Esophagus squamous epithelium (tissue), 5 donors: Measurements from ENCODE around the gene AKIP1. TPM values are rescaled to one million over a fixed set of nuclear protein-coding genes. Genes with fewer than 3 reads are reported as not detected.
A peak's percentile ranks its signal among the peaks of the same experiment; 100 is the strongest.

Experiments
- DNase-seq: peaks from one replicate; lab custom pipeline; 2025; lab: John Stamatoyannopoulos, UW
- H3K27ac ChIP-seq, 4 donors: fragments of 200-600 bp; sonication (generic); one replicate each; pipeline ENCODE4 v1.5.1; 2016 to 2019; ENCODE audit warnings: mild to moderate bottlenecking in 1 of 4
- H3K27me3 ChIP-seq, 4 donors: fragments of 200-600 bp; sonication (generic); 1 replicate in 3 of 4; 2 replicates in 1 of 4; pipeline versions ENCODE4 v1.5.1 to v1.6.0; 2017 to 2021; ENCODE audit warnings: antibody characterized with exemption in 1 of 4
- H3K36me3 ChIP-seq, 3 donors: fragments of 200-600 bp; sonication (generic); one replicate each; pipeline ENCODE4 v1.5.1; 2016 to 2019
- H3K4me1 ChIP-seq, 3 donors: fragments of 200-600 bp; sonication (generic); one replicate each; pipeline ENCODE4 v1.5.1; 2017 to 2019
- H3K4me3 ChIP-seq, 4 donors: fragments of 200-600 bp; sonication (generic); 1 replicate in 3 of 4; 2 replicates in 1 of 4; pipeline ENCODE4 v1.5.1; 2016 to 2019; ENCODE audit warnings: mild to moderate bottlenecking in 2 of 4, moderate library complexity in 1 of 4
- H3K9me3 ChIP-seq, 3 donors: fragments of 200-600 bp; sonication (generic); one replicate each; pipeline ENCODE4 v1.5.1; 2016 to 2019
- CTCF ChIP-seq, 6 experiments: fragments of 450-650 bp in 4 of 6; fragments of 200-600 bp in 2 of 6; sonication (generic) in 2 of 6; IDR thresholded peaks; one replicate each; pipeline ENCODE4 v1.5.1; 2016 to 2019; ENCODE audit warnings: antibody characterized with exemption in 6 of 6, mild to moderate bottlenecking in 4 of 6, moderate library complexity in 4 of 6
- POLR2A ChIP-seq, 4 donors: fragments of 450-650 bp; IDR thresholded peaks; one replicate each; pipeline ENCODE4 v1.6.1; 2017; ENCODE audit warnings: antibody characterized with exemption in 4 of 4, mild to moderate bottlenecking in 4 of 4, moderate library complexity in 3 of 4
- WGBS, 2 donors: methylation state at CpG; one replicate each; pipeline ENCODE4 v1.1.5; 2018; 5-methylcytosine and 5-hydroxymethylcytosine counted together
- intact Hi-C: fragments of 100-400 bp; cut with DNase I; formaldehyde crosslinking; loops from one replicate; pipeline ENCODE4 v1.15.0; 2022
- total RNA-seq, 4 donors: library from RNA; depleted of rRNA; stranded (reverse); fragments of >200 nt; gene quantifications; one replicate each; pipeline ENCODE4 v1.1.0, GENCODE V29; 2016
- donor health status: DM: yes; HTN: yes; CAD: no.

Gene AKIP1
- total RNA-seq, 4 donors from 2014 or later, result 9.8 to 37.2 (median 23.1) TPM

GRCh38 chr11:8942518-8943066, 31.6 kb downstream of the AKIP1 start, which contains the start of gene ASCL3:
Gene ASCL3 (minus strand): TSS chr11:8943016. CDS start chr11:8938161, 4,855 bp downstream.
- Histone ChIP-seq H3K27ac (no peak within 1 kb of the TSS), H3K4me1 (no peaks in the 10 kb centered on the region), H3K9me3 (no peaks in the 10 kb centered on the region), H3K27me3 (no peaks in the 10 kb centered on the region), H3K4me3 (no peak within 1 kb of the TSS), H3K36me3 (peaks cover 0 to 12% (median 0%) of the 10 kb centered on the region in 3 donors)
- WGBS, 2 donors, result 69 to 81% methylated on average over 5 of the region's 5 CpGs
- intact Hi-C loops, result no loop called here
- DNase-seq, result no peak
- TF ChIP-seq CTCF (IDR thresholded peaks at IDR 0.05) (no peak), POLR2A (IDR thresholded peaks at IDR 0.05) (no peak)

GRCh38 chr11:8947230-8947943, 36.4 kb downstream of the AKIP1 start:
- H3K9me3 ChIP-seq, result no peaks in the 10 kb centered on the region
- H3K27ac ChIP-seq, result no peak overlapping the region
- peaks cover 0 to 60% (median 8%) of the 10 kb centered on the region in 3 donors for H3K36me3 ChIP-seq
- H3K4me1 ChIP-seq, result no peaks in the 10 kb centered on the region
- intact Hi-C loops, result no loop called here
- TF ChIP-seq CTCF (IDR thresholded peaks at IDR 0.05) (no peak), POLR2A (IDR thresholded peaks at IDR 0.05) (no peak)
- no peaks in the 10 kb centered on the region for H3K27me3 ChIP-seq
- 69 to 74% methylated on average over 4 of the region's 4 CpGs for WGBS, 2 donors
- no peak for DNase-seq
- H3K4me3 ChIP-seq, result no peak overlapping the region

GRCh38 chr11:8948886-8949285, 37.9 kb downstream of the AKIP1 start:
- Histone ChIP-seq H3K27ac (no peak overlapping the region), H3K4me1 (no peaks in the 10 kb centered on the region), H3K9me3 (no peaks in the 10 kb centered on the region), H3K4me3 (no peak overlapping the region), H3K36me3 (peaks cover 0 to 75% (median 12%) of the 10 kb centered on the region in 3 donors), H3K27me3 (no peaks in the 10 kb centered on the region)
- no peak for DNase-seq
- TF ChIP-seq CTCF (IDR thresholded peaks at IDR 0.05) (no peak), POLR2A (IDR thresholded peaks at IDR 0.05) (no peak)
- WGBS, 2 donors, result 62 to 73% methylated on average over 3 of the region's 3 CpGs
- intact Hi-C loops, result no loop called here

- no peak for TF ChIP-seq CTCF (IDR thresholded peaks at IDR 0.05)
- no peak for TF ChIP-seq POLR2A (IDR thresholded peaks at IDR 0.05)
- intact Hi-C loops, result loop anchor here (5.0 kb wide), 1 partner anchor 40 kb away; no protein-coding TSS in a partner anchor
- peaks cover 0 to 25% (median 11%) of the 10 kb centered on the region in 3 donors for H3K4me1 ChIP-seq
- H3K9me3 ChIP-seq, result no peaks in the 10 kb centered on the region
- WGBS, 2 donors, result 64 to 86% methylated on average over 4 of the region's 4 CpGs
- no peak overlapping the region for H3K4me3 ChIP-seq
- no peaks in the 10 kb centered on the region for H3K27me3 ChIP-seq
- no peak for DNase-seq
- peaks cover 0 to 72% (median 11%) of the 10 kb centered on the region in 3 donors for H3K36me3 ChIP-seq
- no peak overlapping the region for H3K27ac ChIP-seq
These were observed 45.9 kb downstream of the AKIP1 start for GRCh38 chr11:8956860-8957259.

- TF ChIP-seq POLR2A (IDR thresholded peaks at IDR 0.05) (no peak), CTCF (IDR thresholded peaks at IDR 0.05) (peak in 5 of 6 experiments; percentile 44 to 74 (median 57))
- no peak for DNase-seq
- 5 to 44% methylated on average over 2 of the region's 2 CpGs for WGBS, 2 donors
- no peaks in the 10 kb centered on the region for H3K9me3 ChIP-seq
- intact Hi-C loops, result loop anchor here (5.0 kb wide), 1 partner anchor 42 kb away; no protein-coding TSS in a partner anchor
- peaks cover 0 to 44% (median 8%) of the 10 kb centered on the region in 3 donors for H3K36me3 ChIP-seq
- H3K4me3 ChIP-seq, result no peak overlapping the region
- H3K27me3 ChIP-seq, result no peaks in the 10 kb centered on the region
- peaks cover 8 to 45% (median 22%) of the 10 kb centered on the region in 3 donors for H3K4me1 ChIP-seq
- H3K27ac ChIP-seq, result peak overlapping the region; percentile 29 to 55 (median 36)
These were observed 48.7 kb downstream of the AKIP1 start for GRCh38 chr11:8959546-8960166.
